GM19463 (cell line): ENCODE results near the gene DNMT3B.
"Not testable (repeated sequence)": the region's sequence is repeated elsewhere in the genome, so short reads cannot be mapped to it uniquely, and the experiment has no call there.

ENCODE experiments used
- ATAC-seq: cut with Tn5 transposase; IDR thresholded peaks from one replicate; pipeline ENCODE4 v1.9.1; 2021; ENCODE audit warnings: mild to moderate bottlenecking, moderate library complexity; ENCODE audit not compliant: unreplicated experiment

The DNMT3B gene

DNA sequence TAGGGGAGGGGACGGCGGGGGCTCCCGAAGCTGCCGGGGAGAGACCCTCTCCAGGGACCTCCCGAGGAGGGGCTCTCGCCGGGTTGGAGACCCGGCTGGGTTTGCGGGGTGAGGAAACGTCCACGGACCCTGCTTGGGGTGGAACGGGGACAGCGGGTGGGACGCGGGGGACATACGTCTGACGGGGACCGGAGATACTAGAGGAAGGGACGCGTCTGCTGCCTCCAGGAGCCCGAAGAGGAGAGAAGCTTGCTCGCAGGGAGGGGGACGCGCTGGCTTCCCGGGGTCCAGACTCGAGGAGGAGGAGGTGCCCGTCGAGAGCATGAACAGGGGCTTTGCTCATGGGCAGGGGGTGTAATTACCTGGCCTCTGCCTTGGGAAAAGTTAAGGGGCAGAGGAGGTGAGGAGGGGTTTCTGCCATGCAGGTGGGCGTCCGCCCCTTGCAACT is 593 bp downstream of the DNMT3B start:
- ATAC-seq = no peak

DNA sequence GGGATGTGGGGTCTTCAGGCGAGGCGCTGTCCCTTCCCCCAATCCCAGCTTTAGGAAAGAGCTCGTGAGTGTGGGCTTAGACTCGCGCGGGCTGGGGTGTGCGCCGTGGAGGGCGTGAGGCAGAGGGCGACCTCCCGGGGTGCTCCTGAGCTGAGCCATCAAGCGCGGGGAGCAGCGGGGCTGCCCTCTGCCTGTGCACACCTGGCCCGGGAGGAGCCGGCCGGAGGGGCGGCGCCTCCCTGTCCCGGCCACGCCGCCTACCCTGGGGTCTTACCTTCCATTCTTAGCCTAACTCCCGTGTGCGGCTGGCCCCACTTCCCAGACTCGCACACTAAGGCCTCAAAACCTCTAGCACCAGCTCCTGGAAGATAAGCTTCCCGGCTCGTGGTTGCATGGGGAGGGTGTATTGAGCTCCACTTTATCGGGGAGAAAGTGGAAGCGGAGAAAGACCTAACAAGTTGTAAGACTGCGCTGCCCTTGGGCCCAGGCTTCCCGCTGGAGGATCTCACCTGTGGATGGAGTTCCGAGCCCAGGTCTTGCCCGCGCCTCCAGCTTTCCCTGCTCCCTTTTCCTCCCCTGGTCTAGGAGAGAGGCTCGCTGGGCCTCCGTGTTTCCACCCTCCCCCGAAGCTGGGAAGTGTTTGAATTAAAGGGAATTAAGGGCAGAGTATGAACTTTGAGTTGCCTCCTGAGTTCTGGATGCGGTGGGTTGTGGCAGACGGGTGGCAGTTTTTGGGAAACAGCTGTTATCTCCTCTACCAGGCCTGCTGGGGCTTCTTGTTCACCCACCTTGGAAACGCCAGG is 1.2 kb downstream of the DNMT3B start:
- ATAC-seq = no peak

DNA sequence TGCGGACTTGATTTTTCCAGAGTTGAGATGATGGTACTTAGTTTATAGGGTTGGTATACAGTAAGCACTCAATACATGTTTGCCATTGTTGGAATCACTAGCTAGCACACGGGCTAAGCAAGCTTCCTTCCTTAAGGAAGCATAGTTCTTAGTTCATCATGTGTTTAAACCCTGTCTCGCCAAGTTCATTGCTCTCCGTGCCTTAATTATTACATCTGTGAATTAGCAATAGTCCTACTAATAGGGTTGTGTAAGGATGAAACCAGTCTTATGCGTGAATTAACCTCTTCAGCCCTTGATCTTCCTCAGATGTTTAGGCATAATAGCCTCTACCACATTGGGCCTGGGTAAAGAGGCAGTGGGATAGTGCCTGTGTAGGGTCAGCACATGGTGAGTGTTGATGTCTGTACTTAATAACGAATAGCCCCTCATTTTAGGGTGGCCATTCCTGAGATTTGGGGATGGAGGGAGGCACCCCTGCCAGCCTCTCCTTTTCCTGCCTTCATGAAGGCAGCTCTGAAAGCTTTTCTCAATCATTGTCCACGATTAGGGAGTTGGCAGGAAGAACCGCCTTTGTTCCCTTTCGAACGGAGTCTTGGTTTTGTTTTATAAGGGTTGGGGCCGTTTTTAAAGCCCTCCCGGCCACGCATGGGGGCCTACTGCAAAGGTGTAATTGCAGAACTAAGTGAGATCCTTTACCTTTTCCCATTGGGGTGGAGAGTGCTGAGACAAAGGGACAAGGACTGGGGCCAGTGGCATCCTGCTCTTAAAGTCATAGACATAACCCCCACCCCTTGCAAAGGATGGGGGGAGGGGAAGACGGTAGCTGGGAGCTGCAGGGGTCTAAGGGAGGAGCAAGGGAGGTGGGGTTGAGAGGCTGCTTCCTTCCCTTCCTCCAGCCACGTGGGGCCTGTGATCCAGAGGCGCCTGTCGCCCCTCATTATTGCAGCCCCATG is 2.1 kb downstream of the DNMT3B start:
- no peak for ATAC-seq

DNA sequence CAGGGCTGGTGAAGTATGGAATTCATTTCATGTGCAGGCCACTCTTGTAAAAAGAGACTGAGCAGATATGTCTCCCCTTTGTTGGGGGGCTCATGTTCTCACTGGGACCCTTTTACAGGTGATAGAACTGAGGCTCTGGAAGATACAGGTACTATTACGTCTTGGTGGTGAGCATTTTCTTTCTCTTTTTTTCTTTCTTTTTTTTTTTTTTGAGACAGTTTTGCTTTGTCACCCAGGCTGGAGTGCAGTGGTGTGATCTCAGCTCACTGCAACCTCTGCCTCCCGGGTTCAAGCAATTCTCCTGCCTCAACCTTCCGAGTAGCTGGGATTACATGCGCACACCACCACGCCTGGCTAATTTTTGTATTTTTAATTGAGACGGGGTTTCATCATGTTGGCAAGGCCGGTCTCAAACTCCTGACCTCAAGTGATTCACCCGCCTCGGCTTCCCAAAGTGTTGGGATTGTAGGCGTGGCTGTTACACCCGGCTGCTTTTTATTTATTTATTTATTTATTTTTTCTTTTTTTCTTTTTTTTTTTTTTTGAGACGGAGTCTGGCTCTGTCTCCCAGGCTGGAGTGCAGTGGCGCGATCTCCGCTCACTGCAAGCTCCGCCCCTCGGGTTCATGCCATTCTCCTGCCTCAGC is 3.2 kb downstream of the DNMT3B start:
- not testable (repeated sequence) for ATAC-seq

DNA sequence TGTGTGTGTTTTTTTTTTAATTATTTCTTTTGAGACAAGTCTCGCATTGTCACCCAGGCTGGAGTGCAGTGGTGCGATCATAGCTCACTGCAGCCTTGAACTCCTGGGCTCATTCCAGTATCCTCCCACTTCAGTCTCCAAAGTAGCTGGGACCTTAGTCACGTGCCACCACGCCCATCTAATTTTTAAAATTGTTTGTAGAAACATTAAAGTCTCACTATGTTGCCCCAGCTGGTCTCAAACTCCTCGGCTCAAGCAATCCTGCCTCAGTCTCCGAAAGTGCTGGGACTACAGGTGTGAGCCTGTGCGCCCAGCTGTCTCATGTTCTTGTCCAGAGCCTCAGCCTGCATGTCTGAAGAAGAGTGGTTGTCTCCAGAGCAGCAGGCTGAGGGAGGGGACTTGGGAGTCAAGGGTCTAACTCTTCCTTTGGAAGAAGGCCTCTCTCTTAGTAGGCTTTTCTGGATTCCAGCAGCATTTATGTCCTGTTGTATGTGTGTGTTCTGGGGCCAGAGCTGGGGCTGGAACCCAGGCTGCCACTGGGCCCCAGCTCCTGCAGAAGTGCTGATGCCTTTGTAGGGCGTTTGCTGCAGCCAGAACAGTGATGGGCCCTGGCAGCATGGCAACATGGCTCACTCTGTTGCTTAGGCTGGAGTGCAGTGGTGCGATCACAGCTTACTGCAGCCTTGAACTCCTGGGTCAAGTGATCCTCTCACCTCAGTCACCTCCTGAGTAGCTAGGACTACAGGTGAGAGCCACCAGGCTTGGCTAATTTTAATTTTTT is 5.4 kb downstream of the DNMT3B start:
- ATAC-seq = no peak

DNA sequence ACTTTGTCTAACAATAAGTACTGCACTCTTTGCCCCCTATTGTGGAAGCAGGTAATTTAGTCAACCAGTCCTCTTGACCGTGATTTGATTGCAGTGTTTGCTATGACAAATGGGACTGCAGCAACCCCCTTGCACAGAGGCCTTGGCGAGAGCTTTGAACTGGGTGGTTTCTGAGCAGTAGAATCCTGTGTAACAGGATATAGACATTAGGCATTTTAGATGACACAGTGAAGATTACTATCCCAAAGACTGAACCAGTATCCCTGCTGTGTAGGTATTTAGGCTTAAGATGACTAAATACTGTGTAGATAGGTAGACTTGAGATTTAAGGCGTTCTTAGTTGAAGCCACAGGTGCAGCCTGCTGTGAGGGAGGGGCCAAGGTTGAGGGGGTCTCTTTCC is 9.9 kb downstream of the DNMT3B start:
- no peak for ATAC-seq

DNA sequence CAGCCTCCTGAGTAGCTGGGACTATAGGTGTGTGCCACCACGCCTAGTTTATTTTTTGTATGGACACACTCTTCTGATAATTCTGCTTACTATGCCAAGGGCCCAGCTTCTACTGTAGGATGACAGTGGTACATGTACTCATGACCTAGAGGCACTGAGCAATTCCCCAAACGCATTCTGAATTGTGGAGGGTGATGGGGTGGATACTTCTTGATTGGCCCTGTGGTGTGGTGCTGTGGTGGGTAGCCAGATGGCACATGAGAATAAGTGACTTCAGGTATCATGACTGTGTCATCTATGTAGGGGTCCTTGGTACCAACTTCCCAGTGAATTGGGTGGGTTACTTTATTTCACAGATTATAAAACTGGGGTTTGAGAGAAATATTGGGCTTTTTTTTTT is 11.0 kb downstream of the DNMT3B start:
- no peak for ATAC-seq

DNA sequence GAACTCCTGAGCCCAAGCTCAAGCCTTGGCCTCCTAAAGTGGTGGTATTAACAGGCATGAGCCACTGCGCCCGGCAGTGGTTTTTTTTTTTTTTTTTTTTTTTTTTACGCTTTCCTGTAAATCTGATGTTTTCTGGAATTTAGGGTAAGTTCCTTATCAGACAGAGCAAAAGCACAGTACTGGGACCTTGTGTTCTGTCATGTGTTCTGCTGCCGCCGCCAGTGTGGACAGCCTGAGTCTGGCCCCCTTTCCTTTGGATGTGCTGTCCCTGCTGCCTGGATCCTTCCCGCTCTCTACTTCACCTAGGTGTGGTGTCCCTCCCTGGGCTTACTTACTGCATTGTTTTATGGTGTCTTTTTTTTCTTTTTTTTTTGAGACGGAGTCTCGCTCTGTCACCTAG is 11.7 kb downstream of the DNMT3B start:
- ATAC-seq = no peak

DNA sequence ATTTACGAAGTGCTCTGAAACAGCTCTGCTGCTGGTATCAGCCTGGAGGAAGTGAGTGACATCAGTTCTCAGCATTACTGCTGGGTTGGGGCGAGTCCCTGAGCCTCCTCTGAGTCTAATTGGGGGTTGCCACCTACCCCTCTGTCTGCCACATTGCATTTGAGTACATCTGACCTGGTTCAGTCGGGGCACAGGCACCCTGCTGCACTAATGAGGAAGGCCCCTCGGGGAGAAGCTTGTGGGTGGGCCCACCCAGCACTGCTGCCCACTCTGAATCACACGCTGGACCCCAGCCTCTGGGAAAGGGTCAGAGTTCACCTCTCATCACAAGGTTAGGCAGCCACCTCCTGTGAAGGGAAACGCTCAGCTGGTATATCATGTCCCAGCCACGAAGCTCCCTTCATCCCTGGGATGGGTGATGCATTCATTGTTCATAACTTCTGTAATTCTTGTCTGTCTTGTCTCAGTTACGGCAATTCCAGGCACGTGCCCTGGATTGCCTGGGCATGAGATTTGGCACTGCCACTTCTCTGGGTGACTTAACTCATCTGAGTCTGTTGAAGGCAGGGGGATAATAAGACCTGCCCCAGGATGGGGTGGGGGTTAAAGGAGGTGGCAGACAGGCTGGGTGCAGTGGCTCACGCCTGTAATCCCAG is 13.3 kb downstream of the DNMT3B start:
- ATAC-seq = no peak

DNA sequence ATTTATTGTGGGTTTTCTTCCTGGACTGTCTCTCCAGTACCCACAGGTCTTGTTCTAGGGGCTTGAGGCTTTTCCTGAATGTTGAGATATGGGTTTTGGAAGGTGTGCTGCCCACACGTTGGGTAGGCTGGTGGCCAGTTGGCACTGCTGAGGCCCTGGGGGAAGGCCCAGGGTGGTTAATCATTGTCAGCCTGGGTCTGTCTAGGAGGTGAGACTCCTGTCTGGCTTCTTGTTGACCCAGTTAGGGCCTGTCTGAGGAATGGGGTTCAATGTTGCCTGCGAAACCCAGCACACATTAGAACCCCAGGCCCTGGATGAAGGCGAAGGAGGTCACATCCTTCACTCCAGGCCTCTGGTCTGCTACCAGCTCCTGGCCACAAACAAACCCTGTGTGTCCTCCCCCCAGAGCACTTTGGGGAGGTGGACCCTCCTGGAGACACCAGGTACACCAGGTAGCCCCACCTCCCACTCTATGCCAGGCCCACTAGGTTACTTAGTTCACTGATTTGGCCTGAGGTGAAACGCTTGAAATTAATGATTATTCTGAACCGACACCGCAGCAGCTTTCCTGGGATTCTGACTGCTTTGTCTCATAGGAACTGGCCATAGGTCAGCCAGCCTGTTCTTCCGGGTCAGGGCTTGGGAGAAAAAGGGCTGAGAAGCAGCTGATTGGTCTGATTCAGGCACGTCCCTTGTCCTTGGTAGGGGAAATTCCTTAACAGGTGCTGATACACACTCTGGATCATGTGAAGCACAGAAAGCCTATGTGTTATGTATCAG is 15.2 kb downstream of the DNMT3B start:
- no peak for ATAC-seq

DNA sequence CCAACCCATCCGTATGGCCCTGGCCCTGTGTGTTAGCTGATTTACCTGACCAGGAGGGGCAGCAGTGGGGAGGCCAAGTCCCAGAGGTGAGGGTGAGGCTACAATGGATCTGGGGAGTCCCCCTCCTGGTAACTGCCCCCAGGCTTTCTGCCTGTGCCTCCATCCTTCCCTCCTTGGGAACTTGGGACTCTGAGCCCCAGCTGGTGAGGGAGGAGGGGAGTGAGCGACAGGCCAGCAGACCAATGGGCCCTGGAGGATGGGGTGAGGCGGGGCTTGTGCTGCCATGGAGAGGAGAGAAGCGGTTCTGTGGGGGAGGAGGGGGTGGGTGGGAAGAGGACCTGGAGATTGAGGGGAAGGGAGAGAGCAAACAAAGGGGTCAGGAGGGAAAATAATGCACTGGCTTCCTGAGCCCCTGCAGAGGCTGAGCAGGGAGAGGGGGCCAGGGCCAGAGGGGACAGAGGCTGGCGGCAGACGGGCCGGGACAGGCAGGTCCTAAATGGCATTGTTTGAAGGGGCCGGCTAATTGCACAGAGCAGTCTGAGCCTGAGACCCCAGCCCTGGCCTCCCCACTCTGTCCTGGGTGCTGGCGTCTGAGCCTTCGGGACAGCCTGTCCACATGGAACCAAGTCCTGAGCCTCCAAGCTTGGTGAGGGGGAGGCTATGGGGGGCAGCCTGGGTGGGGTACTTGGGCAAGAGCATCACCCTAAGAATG is 17.5 kb downstream of the DNMT3B start:
- ATAC-seq = no peak

DNA sequence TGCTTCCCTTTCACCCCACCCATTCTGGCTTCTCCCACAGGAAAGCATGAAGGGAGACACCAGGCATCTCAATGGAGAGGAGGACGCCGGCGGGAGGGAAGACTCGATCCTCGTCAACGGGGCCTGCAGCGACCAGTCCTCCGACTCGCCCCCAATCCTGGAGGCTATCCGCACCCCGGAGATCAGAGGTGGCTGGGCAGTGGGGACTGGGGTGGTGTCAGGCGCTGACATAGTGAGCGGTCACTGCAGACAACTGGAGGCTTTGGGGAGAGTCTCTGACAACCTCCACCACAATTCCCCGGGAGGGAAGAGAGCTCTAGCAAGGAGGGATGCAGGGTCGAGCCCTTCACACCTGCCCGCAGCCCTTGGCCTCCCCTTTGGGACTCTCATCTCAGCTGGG is 18.1 kb downstream of the DNMT3B start:
- no peak for ATAC-seq

DNA sequence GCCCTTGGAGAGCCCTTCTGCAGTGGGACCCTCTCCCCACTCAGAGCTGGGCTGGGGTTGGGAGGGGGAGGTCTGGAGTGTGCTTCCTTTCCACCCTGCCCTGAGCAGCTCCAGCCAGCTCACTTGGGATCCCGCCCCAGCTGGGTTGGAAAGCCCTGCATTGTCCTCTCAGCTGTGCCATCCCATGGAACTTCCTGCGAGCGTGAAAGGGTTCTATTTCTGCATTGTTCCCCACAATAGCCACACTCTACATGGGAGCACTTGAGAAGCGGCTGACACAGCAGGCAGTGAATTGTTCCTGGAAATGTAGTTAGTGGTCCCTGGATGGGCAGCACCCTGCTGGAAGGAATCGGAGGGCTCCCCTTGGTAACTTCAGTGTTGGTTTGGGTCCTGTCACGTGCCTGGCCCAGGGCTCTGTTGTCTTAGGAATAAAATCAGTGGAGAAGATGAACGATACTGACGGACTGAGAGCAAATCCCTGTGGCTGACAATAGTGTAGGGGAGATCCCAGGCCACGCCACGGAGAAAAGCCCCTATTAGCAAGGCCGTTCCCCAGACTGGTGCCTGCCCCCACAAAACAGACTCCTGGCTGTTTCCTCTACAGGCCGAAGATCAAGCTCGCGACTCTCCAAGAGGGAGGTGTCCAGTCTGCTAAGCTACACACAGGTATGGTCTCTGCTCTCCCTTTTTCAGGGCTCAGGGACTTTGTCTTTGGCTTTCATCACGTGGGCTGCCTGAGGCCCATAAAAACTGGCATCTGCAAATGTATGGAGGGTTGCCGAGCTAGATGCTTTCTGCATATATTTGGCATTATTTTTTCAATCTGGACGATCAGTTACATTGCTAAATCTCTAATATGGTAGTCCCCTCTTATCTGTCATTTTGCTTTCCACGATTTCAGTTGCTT is 18.8 kb downstream of the DNMT3B start:
- no peak for ATAC-seq

DNA sequence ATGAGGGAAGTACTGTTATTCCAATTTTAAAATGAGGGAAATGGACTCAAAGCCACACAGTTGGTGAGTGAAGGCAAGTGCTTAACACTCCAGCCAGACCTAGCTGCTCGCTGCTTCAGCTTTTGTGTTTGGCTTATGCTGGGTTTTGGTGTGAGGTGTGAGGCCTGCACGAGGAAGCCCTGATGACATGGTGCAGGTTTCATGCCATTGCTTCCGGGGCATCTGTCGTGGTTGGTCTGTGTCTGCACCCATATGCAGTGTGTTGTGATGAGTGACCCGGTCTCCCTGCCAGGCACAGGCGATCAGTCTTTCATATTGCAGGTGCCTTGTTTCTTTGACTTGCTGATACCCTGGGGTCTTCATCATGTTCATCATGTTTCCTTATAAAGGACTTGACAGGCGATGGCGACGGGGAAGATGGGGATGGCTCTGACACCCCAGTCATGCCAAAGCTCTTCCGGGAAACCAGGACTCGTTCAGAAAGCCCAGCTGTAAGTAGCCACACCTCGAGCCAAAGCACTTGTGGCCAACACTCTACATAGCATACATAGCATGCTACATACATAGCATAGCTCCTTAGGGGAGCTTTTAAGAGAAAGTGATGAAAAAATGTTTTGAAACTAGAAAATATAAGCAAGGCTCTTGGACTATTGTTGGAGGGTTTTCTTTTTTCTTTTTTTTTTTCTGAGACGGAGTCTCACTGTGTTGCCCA is 22.3 kb downstream of the DNMT3B start:
- ATAC-seq = no peak

DNA sequence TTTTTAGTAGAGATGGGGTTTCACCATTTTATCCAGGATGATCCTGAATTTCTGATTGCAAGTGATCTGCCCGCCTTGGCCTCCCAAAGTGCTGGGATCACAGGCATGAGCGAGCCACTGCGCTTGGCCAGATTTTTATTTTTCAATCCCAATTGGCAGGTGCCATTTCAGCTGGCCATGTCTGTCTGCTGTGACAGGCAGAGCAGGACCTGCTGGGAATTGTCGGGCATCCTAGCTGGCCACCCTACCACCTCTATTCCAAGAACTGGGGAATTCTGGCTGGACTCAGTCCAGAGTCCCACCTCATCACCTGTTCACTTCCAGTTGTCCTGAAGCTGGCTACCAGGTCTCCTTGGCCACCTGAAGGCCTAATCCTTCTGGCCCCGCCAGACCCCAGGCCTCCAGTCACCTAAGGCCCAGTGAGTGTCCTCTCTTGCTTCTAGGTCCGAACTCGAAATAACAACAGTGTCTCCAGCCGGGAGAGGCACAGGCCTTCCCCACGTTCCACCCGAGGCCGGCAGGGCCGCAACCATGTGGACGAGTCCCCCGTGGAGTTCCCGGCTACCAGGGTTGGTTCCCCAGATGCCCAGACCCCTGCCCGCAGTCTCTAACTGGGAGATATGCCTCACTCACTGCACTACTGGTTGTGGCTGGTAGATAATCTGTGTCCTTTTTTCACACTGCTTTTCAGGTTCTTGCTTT is 24.0 kb downstream of the DNMT3B start:
- no peak for ATAC-seq

DNA sequence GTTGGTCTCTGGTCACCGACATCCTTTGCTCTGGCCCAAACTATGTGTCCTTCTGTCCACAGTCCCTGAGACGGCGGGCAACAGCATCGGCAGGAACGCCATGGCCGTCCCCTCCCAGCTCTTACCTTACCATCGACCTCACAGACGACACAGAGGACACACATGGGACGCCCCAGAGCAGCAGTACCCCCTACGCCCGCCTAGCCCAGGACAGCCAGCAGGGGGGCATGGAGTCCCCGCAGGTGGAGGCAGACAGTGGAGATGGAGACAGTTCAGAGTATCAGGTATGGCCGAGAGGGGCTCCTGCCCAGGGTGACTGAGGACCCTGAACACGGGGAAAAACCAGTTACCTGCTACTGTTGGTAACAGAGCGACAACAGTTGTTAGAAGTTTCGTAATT is 25.0 kb downstream of the DNMT3B start:
- no peak for ATAC-seq
